ENCODE data around the gene PRPH.

PRPH gene

GRCh38 chr12:49334226-49334625 lies 39.3 kb downstream of the PRPH start:
- DNase-seq, result no peak

GRCh38 chr12:49334681-49335080 lies 39.7 kb downstream of the PRPH start:
- no peak for DNase-seq

- DNase-seq, result no peak
Measured at GRCh38 chr12:49335118-49335954, 40.4 kb downstream of the PRPH start.

- DNase-seq, result no peak
Measured at GRCh38 chr12:49335955-49336644, 41.2 kb downstream of the PRPH start.

- DNase-seq, result peak; percentile 45
Measured at GRCh38 chr12:49336645-49337584, 42.0 kb downstream of the PRPH start, which contains the start of gene C1QL4. C1QL4 (minus strand) TSS chr12:49337188; CDS start chr12:49336477, 711 bp downstream.

- DNase-seq, result no peak
Measured at GRCh38 chr12:49338830-49339463, 44.0 kb downstream of the PRPH start.

- DNase-seq, result no peak
Measured at GRCh38 chr12:49339464-49339861, 44.5 kb downstream of the PRPH start.

- DNase-seq, result no peak
Measured at GRCh38 chr12:49340095-49340870, 45.3 kb downstream of the PRPH start.

GRCh38 chr12:49340971-49341776 lies 46.2 kb downstream of the PRPH start:
- DNase-seq, result no peak

GRCh38 chr12:49341777-49342065 lies 46.8 kb downstream of the PRPH start:
- no peak for DNase-seq

GRCh38 chr12:49342066-49342913 lies 47.3 kb downstream of the PRPH start:
- peak; percentile 76 for DNase-seq

- no peak for DNase-seq
Measured at GRCh38 chr12:49342914-49343731, 48.2 kb downstream of the PRPH start.

GRCh38 chr12:49344486-49345050 lies 49.6 kb downstream of the PRPH start:
- no peak for DNase-seq

- DNase-seq, result peak; percentile 22
Measured at GRCh38 chr12:49345051-49345824, 50.3 kb downstream of the PRPH start.

- no peak for DNase-seq
Measured at GRCh38 chr12:49345825-49346658, 51.1 kb downstream of the PRPH start.

GRCh38 chr12:49346659-49347310 lies 51.8 kb downstream of the PRPH start, which contains the start of gene DNAJC22:
DNAJC22 (plus strand) TSS chr12:49346888; CDS start chr12:49348873, 1,985 bp downstream.
- no peak for DNase-seq

Data from NCI-H1105 treated with DMSO at 0.1 percent for 48 hours (cell line).